ENCODE data around the gene GALNS. TPM values are rescaled to one million over a fixed set of nuclear protein-coding genes. Genes with fewer than 3 reads are reported as not detected.
"Not testable (repeated sequence)": the region's sequence is repeated elsewhere in the genome, so short reads cannot be mapped to it uniquely, and the experiment has no call there.

GALNS gene
- polyA plus RNA-seq, 4 donors, result 18.5 to 28.2 (median 25.7) TPM

GRCh38 chr16:88790312-88791211 lies 66.2 kb downstream of the GALNS start:
- DNase-seq (ENCODE audit: low read depth in 4 of 4, low spot score in 2 of 4), result no peak

DNA sequence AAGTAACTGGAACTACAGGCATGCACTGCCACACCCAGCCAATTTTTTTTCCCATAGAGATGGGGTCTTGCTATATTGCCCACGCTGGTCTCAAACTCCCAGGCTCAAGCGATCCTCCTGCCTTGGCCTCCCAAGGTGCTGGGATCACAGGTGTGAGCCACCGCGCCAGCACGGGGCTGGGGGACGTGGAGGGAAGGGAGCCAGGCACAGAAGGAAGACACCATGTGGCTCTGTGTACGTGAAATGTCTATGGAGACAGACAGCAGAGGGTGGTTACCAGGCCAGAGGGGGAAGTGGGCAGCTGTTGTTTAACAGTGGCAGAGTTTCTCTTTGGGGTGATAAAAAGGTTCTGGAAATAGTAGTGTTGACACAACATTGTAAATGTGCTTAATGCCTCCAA lies 67.2 kb downstream of the GALNS start:
- no peak for DNase-seq (ENCODE audit: low read depth in 4 of 4, low spot score in 2 of 4)

DNA sequence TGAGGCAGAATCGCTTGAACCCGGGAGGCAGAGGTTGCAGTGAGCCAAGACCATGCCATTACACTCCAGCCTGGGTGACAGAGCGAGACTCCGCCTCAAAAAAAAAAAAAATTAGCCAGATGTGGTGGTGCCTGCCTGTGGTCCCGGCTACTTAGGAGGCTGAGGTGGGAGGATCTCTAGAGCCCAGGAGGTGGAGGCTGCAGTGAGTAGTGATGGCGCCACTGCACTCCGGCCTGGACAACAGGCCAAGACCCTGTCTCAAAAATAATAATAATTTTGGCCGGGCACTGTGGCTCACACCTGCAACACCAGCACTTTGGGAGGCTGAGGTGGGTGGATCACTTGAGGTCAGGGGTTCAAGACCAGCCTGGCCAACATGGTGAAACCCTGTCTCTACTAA lies 68.0 kb downstream of the GALNS start:
- DNase-seq (ENCODE audit: low read depth in 4 of 4, low spot score in 2 of 4), result not testable (repeated sequence)

GRCh38 chr16:88787579-88788314 lies 69.0 kb downstream of the GALNS start:
- DNase-seq (ENCODE audit: low read depth in 4 of 4, low spot score in 2 of 4), result no peak

GRCh38 chr16:88785106-88785924 lies 71.4 kb downstream of the GALNS start, which contains the start of gene PIEZO1:
PIEZO1 (minus strand) TSS chr16:88785220; CDS start chr16:88784964, 256 bp downstream.
- no peak for DNase-seq (ENCODE audit: low read depth in 4 of 4, low spot score in 2 of 4)

GRCh38 chr16:88784856-88785105 lies 72.0 kb downstream of the GALNS start:
- no peak for DNase-seq (ENCODE audit: low read depth in 4 of 4, low spot score in 2 of 4)

DNA sequence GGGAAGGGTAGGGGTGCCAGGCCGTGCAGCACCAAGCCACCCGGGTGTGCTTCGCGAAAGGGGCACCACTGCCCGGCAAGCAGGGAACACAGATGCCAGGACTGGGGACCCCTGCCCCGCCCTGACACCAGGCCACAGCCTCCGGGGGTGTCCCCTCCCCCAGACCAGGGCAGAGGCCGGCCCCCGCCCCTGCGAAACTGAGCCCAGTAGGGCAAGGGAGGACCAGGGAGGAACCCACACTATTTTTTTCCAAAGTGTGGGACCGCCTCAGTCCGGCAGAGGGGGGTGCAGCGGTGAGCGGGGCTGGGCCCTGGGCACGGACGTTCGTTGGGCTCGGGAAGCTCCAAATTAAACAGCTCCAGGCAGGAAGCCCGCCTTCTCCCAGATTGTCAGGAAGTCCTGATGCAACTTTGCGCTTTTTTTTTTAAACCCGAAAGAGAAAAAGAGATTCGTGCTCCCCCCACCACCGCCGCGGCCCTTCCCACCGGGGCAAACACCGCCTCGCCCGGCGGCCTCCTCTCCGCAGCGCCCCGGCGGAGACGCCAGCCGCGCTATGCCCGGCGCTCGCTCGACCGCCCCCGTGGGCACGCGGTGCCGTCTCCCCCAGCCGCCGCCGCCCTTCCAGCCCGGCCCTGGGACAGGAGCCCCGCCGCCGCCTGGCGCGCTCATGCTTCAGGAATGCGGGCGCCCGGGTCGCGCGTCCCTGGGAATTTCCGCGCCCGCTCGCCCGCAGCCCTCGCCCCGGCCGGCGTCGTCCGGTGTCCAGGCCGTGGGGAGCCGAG lies 72.5 kb downstream of the GALNS start:
- DNase-seq (ENCODE audit: low read depth in 4 of 4, low spot score in 2 of 4), result no peak

DNA sequence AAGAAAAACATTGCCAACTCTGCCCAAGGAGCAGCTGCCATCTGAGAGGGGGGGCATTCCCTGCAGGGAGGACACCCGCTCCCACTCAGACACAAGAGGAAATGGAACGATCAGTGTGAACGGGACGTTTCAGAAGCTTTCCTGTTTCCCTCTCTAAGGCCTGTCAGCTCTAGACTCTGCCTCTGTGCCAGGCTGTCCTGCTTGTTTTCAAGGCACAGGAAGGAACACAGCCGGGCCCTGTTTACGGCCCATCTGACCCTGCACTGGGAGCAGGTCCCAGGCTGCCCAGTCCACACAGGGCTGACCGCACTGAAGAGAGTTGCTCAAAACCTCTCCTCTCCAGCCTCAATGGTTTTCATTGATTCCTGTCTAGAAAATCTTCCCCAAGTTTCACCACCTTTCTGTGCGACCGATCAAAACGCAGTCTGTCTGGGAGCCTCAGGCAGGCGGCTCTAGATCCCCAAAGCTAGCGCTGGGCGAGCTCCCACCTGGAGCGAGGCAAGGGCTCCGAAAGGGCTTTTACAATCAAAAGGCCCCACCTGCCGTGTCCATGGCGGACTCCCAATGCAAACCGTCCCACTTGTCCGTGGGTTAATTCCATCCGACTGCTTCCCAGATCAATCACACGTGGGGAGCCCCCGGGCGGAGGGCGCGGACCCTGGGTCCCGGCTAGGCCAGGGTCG lies 73.2 kb downstream of the GALNS start:
- DNase-seq (ENCODE audit: low read depth in 4 of 4, low spot score in 2 of 4), result no peak

- no peak for DNase-seq (ENCODE audit: low read depth in 4 of 4, low spot score in 2 of 4)
Observed at GRCh38 chr16:88782454-88783390, 74.0 kb downstream of the GALNS start.

GRCh38 chr16:88781140-88782077 lies 75.3 kb downstream of the GALNS start:
- no peak for DNase-seq (ENCODE audit: low read depth in 4 of 4, low spot score in 2 of 4)

DNA sequence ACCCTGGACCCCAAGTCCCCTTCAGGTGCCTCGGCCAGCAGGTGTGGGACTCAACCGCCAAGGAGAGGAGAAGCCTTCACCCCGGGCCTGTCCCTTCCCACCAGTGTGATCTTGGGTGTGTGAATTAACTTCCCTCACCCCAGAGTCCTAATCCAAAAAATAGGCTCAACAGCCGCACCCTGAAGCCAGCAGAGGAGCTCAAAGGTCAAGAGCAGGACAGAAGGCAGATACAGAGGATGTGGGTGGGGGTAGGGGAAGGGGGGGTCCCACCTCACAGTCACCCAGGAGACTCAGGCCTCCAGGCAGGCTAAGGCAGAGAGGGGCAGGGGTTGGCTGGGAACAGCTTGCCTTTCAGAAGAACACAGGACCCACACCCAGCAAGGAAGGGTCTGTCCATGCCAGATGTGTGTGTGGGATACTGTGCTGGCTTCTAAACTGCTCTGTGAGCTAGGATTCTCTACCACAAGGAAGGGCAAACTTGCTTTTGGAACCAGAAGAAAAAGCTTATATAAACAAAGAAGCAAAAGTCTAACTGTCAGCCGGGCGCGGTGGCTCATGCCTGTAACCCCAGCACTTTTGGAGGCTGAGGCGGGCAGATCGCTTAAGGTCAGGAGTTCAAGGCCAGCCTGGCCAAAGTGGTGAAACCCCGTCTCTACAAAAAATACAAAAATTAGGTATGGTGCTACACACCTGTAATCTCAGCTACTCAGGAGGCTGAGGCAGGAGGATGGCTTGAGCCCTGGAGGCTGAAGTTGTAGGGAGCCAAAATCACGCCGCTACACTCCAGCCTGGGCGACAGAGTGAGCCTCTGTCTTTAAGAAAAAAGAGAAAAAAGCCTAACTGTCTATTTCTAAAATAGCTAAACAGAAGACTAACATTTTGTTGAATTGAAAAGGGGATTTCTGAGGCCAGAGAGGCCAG lies 76.3 kb downstream of the GALNS start:
- DNase-seq (ENCODE audit: low read depth in 4 of 4, low spot score in 2 of 4), result no peak

- DNase-seq (ENCODE audit: low read depth in 4 of 4, low spot score in 2 of 4), result no peak
Observed at GRCh38 chr16:88779406-88780141, 77.2 kb downstream of the GALNS start.

- DNase-seq (ENCODE audit: low read depth in 4 of 4, low spot score in 2 of 4), result no peak
Observed at GRCh38 chr16:88778541-88779065, 78.1 kb downstream of the GALNS start.

- no peak for DNase-seq (ENCODE audit: low read depth in 4 of 4, low spot score in 2 of 4)
Observed at GRCh38 chr16:88778271-88778525, 78.5 kb downstream of the GALNS start.

- no peak for DNase-seq (ENCODE audit: low read depth in 4 of 4, low spot score in 2 of 4)
Observed at GRCh38 chr16:88777471-88778270, 79.1 kb downstream of the GALNS start.

Data from left renal cortex interstitium (tissue), 4 donors.